C1 segment of cervical spinal cord (tissue), 14 donors: ENCODE results near the gene CRKL.

Source experiments
- DNase-seq, 14 donors: peaks; one replicate each; lab custom pipeline; 2025; lab: John Stamatoyannopoulos, UW

CRKL gene

DNA sequence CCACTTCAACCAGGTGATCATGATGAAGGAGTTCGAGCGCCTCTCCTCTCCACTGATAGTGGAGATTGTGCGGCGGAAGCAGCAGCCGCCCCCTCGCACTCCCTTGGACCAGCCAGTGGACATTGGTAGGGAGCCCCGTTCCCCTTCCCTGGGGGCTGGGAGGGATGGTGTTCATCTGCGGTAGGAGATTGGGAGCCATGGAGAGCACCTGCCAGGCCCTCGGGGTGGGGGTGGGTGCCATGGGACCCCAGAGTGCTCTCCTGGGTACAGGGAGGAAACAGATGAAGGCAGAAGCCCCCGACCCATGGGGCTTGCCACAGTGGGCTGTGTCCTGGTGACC is 77.7 kb downstream of the CRKL start:
- no peak for DNase-seq

- DNase-seq, result no peak
These were observed 78.3 kb downstream of the CRKL start for GRCh38 chr22:20995329-20996030.

- no peak for DNase-seq
These were observed 78.8 kb downstream of the CRKL start for GRCh38 chr22:20996031-20996410.

GRCh38 chr22:20996598-20997535 is 79.7 kb downstream of the CRKL start:
- DNase-seq, result no peak

DNA sequence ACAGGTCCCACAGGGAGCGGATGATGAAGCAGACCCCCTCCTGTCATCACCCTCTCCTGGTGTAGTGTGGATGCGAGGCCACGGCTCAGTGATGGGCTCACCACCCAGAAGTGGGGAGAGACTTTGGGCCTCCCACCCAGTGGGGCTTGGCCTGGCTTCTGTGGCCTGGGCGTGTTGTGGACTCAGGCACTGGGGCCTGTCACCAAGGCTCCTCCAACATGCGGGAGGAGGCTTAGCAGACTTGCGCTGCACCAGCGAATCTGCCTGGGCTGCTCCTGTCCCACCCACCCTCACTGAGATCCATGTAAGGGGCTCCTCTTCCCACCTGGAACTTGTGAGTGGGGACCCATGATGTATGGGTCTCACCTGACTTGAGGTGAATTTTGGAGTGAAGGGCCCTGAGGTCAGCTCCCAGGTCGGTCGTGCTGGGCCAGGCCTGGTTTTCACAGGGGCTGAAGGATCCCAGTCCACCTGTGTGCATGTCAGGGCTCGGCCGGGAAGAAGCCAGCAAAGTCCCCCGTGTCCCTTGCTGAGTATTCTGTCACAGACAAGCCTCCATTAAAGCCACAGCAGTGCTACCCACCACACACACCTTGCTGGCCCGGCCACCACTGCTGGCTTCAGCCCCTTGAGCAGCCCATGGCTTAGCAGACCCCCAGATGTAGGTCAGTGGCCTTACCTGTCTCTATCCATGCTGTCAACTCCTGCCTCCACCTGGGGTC is 80.5 kb downstream of the CRKL start:
- DNase-seq, result no peak

DNA sequence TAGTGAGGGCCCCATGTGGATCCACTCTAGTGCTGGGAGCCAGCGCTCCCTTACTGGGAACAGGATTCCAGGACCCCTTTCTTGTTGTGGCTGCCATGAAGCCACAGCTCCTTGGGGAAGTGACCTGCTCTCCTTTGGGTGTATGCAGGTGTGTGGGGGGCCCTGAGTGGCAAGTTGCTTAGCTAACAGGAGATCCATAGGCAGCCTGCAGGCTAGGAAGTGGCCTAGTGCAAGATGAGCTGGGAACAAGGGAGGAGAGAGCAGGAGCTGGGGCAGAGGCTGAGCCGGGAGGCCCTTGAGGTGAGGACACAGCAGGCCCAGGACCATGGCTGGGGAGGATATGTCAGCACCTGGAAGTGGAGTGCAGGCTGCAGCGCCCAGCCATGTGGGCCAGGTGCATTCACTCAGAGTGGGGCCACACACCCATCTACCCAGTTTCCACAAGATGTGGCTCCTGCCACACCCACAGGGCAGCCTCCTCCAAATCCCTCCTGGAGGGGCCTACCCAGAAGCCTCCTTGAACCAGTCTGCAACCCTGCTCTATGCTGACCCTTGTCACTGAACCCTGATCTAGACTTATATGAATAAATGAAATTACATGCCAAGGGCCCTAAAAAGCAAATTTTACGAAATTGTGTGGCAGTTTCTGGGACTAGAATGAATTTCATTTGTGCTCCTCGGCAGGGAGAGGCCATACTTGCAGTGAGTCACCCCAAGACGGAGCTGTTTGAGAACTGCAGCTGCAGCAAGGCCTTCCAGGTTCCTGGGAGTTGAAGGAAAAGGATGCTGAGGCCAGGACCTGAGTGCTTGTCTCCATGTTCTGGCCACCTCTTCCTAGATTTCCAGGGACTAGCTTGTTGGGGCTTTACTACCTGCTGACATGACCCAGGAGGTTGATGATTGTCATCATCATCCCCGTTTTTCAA is 81.5 kb downstream of the CRKL start:
- DNase-seq, result no peak

DNA sequence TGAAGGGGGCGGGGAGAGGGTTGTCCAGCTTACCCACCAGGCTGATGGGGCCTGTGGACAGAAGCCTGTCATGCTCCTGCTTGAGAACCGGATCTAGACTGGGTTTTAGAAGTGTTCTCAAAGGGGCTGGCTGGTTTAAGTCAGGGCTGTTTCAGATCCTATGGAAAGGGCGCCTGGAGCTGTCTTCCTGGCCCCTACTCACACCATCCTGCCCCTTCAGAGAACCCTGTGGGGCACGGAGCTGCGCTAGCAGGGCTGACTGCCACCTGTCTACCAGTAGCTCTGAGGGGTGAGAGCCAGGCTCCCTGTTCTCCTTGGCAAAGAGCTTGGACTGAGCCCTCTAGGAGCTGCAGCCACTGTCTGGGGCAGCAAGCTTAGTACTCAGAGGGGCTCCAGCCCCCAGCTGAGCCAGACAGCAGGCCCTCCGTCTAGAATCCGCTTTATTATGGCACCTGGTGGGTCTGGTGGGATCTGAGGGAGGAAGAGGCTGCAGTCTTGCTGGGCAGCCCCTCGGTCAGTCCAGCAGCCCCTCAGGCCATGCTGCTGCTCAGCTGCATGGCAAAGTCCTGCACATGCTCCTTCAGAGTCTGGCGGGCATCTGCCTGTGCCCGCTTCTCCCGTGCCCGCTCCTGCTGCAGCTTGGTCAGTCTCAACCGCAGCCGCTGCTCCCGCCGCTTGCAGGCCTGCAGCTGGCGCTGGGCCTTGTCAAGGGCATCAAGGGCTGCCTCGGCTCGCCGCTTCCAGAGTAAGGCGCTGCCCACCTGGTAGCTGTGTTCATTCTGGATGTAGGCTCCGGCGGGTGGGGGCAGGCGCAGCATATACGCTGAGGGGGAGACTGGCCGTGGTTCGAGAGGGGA is 82.4 kb downstream of the CRKL start:
- no peak for DNase-seq

DNA sequence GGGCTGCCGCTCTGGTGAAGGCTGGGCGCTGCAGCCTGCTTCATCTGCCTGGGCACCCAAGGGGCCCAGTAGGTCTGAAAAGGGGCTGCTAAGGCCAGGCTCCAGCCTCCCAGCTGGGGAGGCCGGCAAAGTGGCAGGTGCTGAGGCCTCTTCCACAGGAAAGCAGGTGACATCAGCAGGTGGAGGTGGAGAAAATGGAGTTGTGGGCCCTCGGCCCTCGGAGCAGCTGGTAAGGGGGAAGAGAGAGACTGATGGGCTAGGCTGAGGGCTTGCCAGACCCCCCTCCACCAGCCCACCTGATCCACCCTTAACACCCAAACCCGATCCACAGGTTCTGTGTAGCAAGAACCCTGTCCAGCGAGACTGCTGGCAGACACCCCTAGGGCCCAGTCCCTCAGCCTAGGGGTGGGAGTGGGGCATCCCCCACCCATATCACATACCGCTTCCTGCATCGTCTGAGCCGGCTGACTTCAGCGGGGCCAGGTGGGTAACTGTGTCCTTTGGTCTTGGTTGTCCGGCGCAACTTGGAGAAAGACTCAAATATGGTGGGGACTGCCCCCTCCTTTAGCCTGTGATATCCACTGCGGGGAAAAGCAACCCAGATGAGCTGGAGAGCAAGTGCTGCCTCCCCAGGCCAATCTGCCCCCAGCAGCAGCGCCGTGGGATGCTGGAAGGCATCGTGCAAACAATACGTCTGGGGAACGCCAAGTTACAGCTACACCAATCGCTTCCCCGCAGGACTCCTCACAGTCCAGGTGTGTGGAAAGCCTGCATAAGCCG is 83.2 kb downstream of the CRKL start:
- no peak for DNase-seq

- no peak for DNase-seq
These were observed 83.9 kb downstream of the CRKL start for GRCh38 chr22:21000987-21001600.

DNA sequence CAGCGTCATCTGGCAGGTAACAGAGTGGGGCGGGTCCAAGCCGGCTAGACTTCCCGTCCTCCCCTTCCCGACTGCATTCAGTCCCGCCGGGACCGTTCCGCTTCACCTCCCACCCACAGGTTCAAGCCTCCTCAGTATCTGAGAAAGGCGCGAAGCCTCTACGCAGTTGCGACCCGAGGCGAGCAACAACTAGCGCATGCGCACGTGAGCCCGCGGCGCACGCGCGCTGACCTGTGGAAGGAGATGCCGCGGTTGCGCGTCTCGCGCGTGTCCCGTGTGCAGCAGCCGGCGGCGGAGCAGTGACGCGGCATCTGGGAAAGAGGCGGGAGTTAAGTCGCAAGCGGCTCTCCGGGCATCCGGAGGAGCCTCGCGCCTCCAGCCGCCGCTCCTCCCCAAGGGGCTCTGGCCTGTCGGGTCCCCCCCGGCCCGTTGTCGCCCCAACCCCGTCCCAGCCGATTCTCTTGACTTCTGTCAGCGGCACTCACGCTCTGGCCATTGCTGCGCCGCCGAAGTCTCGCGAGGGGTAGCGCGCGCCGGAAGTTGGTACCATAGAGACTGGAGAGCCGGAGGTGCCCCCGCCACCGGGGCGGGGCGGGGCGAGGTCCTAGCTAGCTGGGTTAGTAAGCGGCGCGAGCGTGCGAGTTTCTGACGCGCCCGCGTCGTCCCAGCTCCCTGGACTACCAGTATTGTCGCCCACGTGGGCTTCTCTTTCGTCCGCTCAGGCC is 84.6 kb downstream of the CRKL start, which contains the start of gene THAP7:
THAP7 (minus strand) TSS at position 518 of the 725 bp plus-strand sequence; CDS start at position 311, 207 bp downstream.
- DNase-seq, result peak; percentile 92 to 99 (median 96)
